ENCODE results near the gene ST14.
"Not testable (repeated sequence)": the region's sequence is repeated elsewhere in the genome, so short reads cannot be mapped to it uniquely, and the experiment has no call there.

Gene ST14

GRCh38 chr11:130243816-130244215, 84.2 kb downstream of the ST14 start:
- DNase-seq, result peak; percentile 9

- DNase-seq, result no peak
Observed at GRCh38 chr11:130244848-130245247, 85.3 kb downstream of the ST14 start.

DNA sequence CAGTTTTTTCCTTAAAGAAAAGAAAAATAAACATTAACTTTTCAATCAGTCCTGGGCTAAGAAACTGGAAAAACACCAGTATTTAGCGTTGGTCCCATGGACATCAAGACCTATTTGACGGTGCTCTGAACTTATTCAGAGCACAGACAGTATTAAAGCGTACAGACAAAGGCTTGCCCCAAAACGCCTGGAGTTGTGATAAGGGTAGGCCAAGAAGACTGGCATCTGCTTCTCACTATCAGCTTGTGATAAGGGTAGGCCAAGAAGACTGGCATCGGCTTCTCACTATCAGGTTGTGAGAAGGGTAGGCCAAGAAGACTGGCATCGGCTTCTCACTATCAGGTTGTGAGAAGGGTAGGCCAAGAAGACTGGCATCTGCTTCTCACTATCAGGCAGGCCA, 85.8 kb downstream of the ST14 start:
- DNase-seq, result not testable (repeated sequence)

GRCh38 chr11:130246270-130246669, 86.7 kb downstream of the ST14 start:
- DNase-seq, result no peak

DNA sequence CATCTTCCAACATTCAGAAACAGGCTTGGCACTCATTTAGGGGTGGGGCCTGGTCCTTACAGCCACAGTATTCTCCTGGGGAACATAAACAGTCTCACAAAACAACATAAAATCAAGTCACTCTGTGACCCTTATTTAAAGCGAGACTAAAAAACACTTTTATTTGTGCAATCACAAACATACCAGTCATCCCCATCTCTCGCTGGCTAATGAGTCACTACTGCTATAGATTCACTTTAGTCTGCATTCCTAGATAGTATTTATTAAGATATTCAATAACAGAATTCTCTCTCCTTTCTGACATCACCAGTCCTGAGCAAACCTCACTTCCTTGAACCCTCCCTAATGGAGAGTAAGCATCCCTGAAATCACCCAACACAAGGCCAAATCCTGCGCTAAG, 87.2 kb downstream of the ST14 start:
- no peak for DNase-seq

DNA sequence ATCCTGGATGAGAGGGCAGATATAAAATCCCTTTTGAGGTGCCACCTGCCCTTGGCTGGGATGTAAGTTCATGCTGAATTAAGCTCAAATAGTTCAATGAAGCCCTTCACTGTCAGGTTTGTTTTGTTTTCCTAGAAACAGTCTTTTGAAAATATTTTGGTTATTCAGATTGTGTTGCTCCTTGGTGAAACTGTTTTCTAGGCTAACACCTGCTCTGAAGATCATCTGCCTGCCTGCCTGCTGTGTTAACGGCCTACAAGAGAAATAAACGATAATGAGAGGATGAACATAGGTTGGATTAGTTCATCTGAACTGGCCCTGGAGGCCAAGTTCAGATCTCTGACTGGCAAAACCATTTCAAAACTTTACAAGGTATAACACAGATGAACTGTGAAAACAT, 87.7 kb downstream of the ST14 start:
- DNase-seq, result no peak

- DNase-seq, result no peak
Observed at GRCh38 chr11:130249371-130249770, 89.8 kb downstream of the ST14 start.

DNA sequence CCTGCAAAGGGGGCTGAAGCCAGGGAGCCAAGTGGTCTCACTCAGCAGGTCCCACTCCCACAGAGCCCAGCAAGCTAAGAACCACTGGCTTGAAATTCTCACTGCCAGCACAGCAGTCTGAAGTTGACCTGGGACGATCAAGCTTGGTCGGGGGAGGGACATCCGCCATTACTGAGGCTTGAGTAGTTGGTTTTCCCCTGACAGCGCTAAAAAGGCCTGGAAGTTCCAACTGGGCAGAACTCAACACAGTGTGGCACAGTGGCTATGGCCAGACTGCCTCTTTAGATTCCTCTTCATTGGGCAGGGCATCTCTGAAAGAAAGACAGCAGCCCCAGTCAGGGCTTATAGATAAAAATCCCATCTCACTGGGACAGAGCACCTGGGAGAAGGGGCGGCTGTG, 90.3 kb downstream of the ST14 start:
- DNase-seq, result not testable (repeated sequence)

GRCh38 chr11:130251763-130252162, 92.2 kb downstream of the ST14 start:
- not testable (repeated sequence) for DNase-seq

All from activated CD4-positive, alpha-beta T cell treated with anti-CD3 and anti-CD28 coated beads, Interleukin-10, Interleukin-2, amounts not matched to agents 100 ng/mL and 50 ng/mL, durations not matched to agents 16 hours and 8 hours (primary cell).